Tibial nerve (tissue), 4 donors: ENCODE data around the gene DNTT. TPM values are rescaled to one million over a fixed set of nuclear protein-coding genes. Genes with fewer than 3 reads are reported as not detected.
"Not testable (repeated sequence)": the region's sequence is repeated elsewhere in the genome, so short reads cannot be mapped to it uniquely, and the experiment has no call there.

Experiments
- DNase-seq, 2 donors: peaks; one replicate each; pipeline ENCODE4 v3.0.0-alpha.2; 2019; ENCODE audit warnings: low spot score in 2 of 2
- H3K27ac ChIP-seq, 4 donors: fragments of 200-600 bp; sonication (generic) in 3 of 4; one replicate each; pipeline ENCODE4 v1.5.1; 2017 to 2019; ENCODE audit warnings: mild to moderate bottlenecking in 1 of 4
- H3K27me3 ChIP-seq, 2 donors: fragments of 200-600 bp; sonication (generic) in 1 of 2; one replicate each; pipeline versions ENCODE4 v1.5.1 to v1.6.0; 2017 to 2019
- H3K36me3 ChIP-seq, 3 donors: fragments of 200-600 bp; sonication (generic); one replicate each; pipeline ENCODE4 v1.5.1; 2018 to 2019
- H3K4me1 ChIP-seq, 4 donors: fragments of 200-600 bp; sonication (generic) in 3 of 4; one replicate each; pipeline ENCODE4 v1.5.1; 2017 to 2019
- H3K4me3 ChIP-seq, 4 donors: fragments of 200-600 bp; sonication (generic) in 3 of 4; one replicate each; pipeline ENCODE4 v1.5.1; 2017 to 2019; ENCODE audit warnings: mild to moderate bottlenecking in 1 of 4, moderate library complexity in 1 of 4
- H3K9me3 ChIP-seq, 4 donors: fragments of 200-600 bp; sonication (generic) in 3 of 4; one replicate each; pipeline ENCODE4 v1.5.1; 2017 to 2019
- CTCF ChIP-seq, 5 experiments: fragments of 200-600 bp in 3 of 5; fragments of 450-650 bp in 2 of 5; sonication (generic) in 3 of 5; IDR thresholded peaks; one replicate each; pipeline ENCODE4 v1.5.1; 2016 to 2019; ENCODE audit warnings: antibody characterized with exemption in 5 of 5, mild to moderate bottlenecking in 3 of 5, moderate library complexity in 2 of 5
- EP300 ChIP-seq, 2 donors: sonication (generic); formaldehyde crosslinking; IDR thresholded peaks; one replicate each; pipeline ENCODE4 v1.6.1; 2017; ENCODE audit warnings: antibody characterized with exemption in 2 of 2, mild to moderate bottlenecking in 1 of 2
- POLR2A ChIP-seq, 2 donors: fragments of 450-650 bp; IDR thresholded peaks; one replicate each; pipeline ENCODE4 v1.6.1; 2017; ENCODE audit warnings: antibody characterized with exemption in 2 of 2, mild to moderate bottlenecking in 2 of 2, moderate library complexity in 2 of 2
- WGBS, 2 donors: methylation state at CpG; one replicate each; pipeline ENCODE4 v1.1.5; 2018; 5-methylcytosine and 5-hydroxymethylcytosine counted together
- total RNA-seq, 4 donors: library from RNA; depleted of rRNA; stranded (reverse); fragments of >200 nt; gene quantifications; one replicate each; pipeline ENCODE4 v1.1.0, GENCODE V29; 2016

The DNTT gene
- total RNA-seq, 4 donors from 2014 or later = not detected

- TF ChIP-seq POLR2A (IDR thresholded peaks at IDR 0.05) = no peak
- TF ChIP-seq EP300 (IDR thresholded peaks at IDR 0.05) = no peak
- TF ChIP-seq CTCF (IDR thresholded peaks at IDR 0.05) = no peak
- H3K27me3 ChIP-seq = peaks cover 0 to 6% of the 10 kb centered on the region in 2 donors
- 93 to 94% methylated on average over 3 of the region's 3 CpGs for WGBS, 2 donors
- H3K27ac ChIP-seq = no peak overlapping the region
- no peak for DNase-seq
- H3K4me1 ChIP-seq = no peaks in the 10 kb centered on the region
- H3K36me3 ChIP-seq = no peaks in the 10 kb centered on the region
- no peak overlapping the region for H3K4me3 ChIP-seq
- no peaks in the 10 kb centered on the region for H3K9me3 ChIP-seq
These were observed 785 bp downstream of the DNTT start for GRCh38 chr10:96305019-96305418.

DNA sequence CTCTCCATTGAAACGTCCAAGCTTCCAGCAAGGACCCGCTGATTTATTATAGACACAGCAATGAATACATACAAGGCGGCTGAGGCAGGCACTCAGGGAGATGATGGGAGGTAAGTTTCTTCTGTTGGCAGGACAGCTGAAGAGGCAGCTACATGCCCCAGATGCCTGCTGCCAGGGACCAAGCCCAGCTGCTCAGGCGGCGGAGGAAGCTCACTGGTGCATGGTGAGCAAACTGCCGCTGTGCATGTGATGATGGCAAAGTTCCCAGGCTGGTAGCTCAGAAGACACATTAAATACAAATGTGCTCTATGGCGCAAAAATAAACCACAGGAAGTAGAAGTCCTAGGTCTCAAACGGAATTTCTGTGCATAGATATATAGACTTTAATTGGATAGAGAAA, 2.3 kb downstream of the DNTT start:
- H3K4me3 ChIP-seq = no peak overlapping the region
- DNase-seq = peak; percentile 16 to 39
- TF ChIP-seq POLR2A (IDR thresholded peaks at IDR 0.05) = no peak
- TF ChIP-seq EP300 (IDR thresholded peaks at IDR 0.05) = peak in 1 of 2 donors; percentile 52
- TF ChIP-seq CTCF (IDR thresholded peaks at IDR 0.05) = no peak
- no peaks in the 10 kb centered on the region for H3K27me3 ChIP-seq
- 71 to 76% methylated on average over 8 of the region's 8 CpGs for WGBS, 2 donors
- no peaks in the 10 kb centered on the region for H3K9me3 ChIP-seq
- H3K36me3 ChIP-seq = no peaks in the 10 kb centered on the region
- H3K4me1 ChIP-seq = no peaks in the 10 kb centered on the region
- H3K27ac ChIP-seq = no peak overlapping the region

- H3K4me1 ChIP-seq, H3K27ac ChIP-seq, H3K9me3 ChIP-seq, DNase-seq, H3K27me3 ChIP-seq, H3K36me3 ChIP-seq, H3K4me3 ChIP-seq: not testable (repeated sequence)
- 55 to 66% methylated on average over 4 of the region's 4 CpGs for WGBS, 2 donors
These were observed 4.6 kb downstream of the DNTT start for GRCh38 chr10:96308854-96309253.

DNA sequence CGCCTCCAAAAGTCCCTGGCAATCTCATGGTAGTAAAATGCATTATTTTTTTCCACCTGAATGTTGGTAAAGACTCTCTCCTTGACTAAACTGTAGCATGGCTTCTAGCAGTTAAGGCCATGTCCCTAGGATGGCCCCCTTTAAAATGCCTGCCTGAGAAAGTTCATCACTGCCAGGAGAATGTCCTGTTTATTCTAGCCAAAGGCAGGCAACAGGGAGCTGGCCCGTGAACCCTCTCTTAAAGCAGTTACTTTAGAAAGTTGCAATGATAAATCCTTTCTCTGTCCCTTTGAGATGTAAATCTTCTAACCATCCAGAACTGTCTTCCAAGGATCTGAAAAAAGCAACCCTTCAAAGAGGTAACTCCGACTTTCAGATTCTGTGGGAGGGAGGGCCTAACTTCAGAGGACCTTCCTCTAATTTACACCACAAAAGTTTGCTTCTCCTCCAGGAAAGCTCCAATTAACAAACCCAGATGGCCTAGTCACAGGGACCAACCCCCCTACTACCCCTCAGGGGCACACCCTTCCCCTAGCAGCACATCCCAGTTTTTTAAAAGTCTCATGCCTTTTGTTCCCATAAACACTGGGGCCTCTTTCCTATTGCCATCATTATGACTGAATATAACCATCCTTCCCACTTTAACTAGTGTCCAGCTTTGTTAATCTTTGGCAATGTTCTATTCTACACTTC, 5.5 kb downstream of the DNTT start:
- no peak for TF ChIP-seq CTCF (IDR thresholded peaks at IDR 0.05)
- no peak for TF ChIP-seq EP300 (IDR thresholded peaks at IDR 0.05)
- no peak for TF ChIP-seq POLR2A (IDR thresholded peaks at IDR 0.05)
- no peak for DNase-seq
- WGBS, 2 donors = 39 to 47% methylated on average over 3 of the region's 3 CpGs
- Histone ChIP-seq H3K4me1 (no peaks in the 10 kb centered on the region), H3K4me3 (no peak overlapping the region), H3K36me3 (no peaks in the 10 kb centered on the region), H3K27ac (no peak overlapping the region), H3K27me3 (no peaks in the 10 kb centered on the region), H3K9me3 (no peaks in the 10 kb centered on the region)

DNA sequence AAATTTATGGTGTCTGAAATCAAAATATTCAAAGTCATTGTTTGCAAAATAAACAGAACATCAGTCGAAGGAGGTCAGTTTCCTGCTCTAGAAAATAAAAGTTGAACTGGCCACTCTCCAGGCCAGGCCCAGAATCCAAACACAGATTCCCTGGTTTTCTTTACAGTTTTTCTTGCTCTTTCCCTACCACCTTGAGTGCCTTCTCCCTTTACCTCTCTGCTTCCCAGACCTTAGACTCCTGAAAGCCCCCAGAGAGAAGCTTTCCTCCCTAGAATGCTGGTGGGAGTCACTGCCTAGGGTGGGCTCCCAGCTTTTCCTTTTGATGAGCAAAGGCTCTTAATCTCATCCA, 6.1 kb downstream of the DNTT start:
- WGBS, 2 donors = 10 to 19% methylated on average over 1 of the region's 1 CpG
- Histone ChIP-seq H3K36me3 (no peaks in the 10 kb centered on the region), H3K27me3 (no peaks in the 10 kb centered on the region), H3K9me3 (no peaks in the 10 kb centered on the region), H3K4me1 (no peaks in the 10 kb centered on the region), H3K4me3 (no peak overlapping the region), H3K27ac (no peak overlapping the region)
- TF ChIP-seq CTCF (IDR thresholded peaks at IDR 0.05) (no peak), EP300 (IDR thresholded peaks at IDR 0.05) (no peak), POLR2A (IDR thresholded peaks at IDR 0.05) (no peak)
- no peak for DNase-seq
